B cell (primary cell): ENCODE measurements around the gene SHOX. TPM values are rescaled to one million over a fixed set of nuclear protein-coding genes. Genes with fewer than 3 reads are reported as not detected.
A peak's percentile ranks its signal among the peaks of the same experiment; 100 is the strongest.

Source experiments
- ATAC-seq: fragments of 200-7000 bp; cut with Tn5 transposase; one replicate; pipeline ENCODE4 v1.10.0; 2021; ENCODE audit warnings: low read depth, mild to moderate bottlenecking, moderate number of reproducible peaks, moderate library complexity
- CTCF ChIA-PET: fragments of 350-600 bp; sonication (Branson Sonifier 250); formaldehyde crosslinking; loops from one replicate; lab custom pipeline; 2021; ENCODE audit warnings: antibody characterized with exemption, inconsistent platforms; lab: Charles Lee
- POLR2A ChIA-PET: fragments of 350-600 bp; sonication (Branson Sonifier 250); formaldehyde crosslinking; loops from one replicate; lab custom pipeline; 2021; ENCODE audit warnings: antibody characterized with exemption; lab: Charles Lee
- DNase-seq: peaks from one replicate; pipeline ENCODE4 v3.0.0; 2013
- H2AFZ ChIP-seq: 2 replicates; pipeline ENCODE4 v1.6.1; 2012; ENCODE audit warnings: mild to moderate bottlenecking, low read depth, low read length; ENCODE audit not compliant: insufficient read depth, poor library complexity, severe bottlenecking
- H3K27ac ChIP-seq, 2 donors: 1 replicate in 1 of 2; 2 replicates in 1 of 2; pipeline ENCODE4 v1.5.1; 2012 to 2013; ENCODE audit warnings: low read length in 2 of 2, mild to moderate bottlenecking in 2 of 2, moderate library complexity in 1 of 2
- H3K27me3 ChIP-seq, 4 experiments: fragments of 200-600 bp in 1 of 4; sonication (generic) in 1 of 4; replicated peaks in 1 of 4; 1 replicate in 2 of 4; 2 replicates in 2 of 4; pipeline versions ENCODE4 v1.6.1 to v1.7.0; 2013 to 2016; ENCODE audit warnings: low read length in 3 of 4, mild to moderate bottlenecking in 2 of 4, mixed read lengths in 1 of 4, moderate library complexity in 1 of 4; ENCODE audit not compliant: insufficient read depth in 4 of 4, control insufficient read depth in 3 of 4; ENCODE audit errors: control extremely low read depth in 1 of 4
- H3K36me3 ChIP-seq, 2 experiments: replicated peaks in 1 of 2; 1 replicate in 1 of 2; 2 replicates in 1 of 2; pipeline versions ENCODE4 v1.6.1 to v1.7.1; 2013; ENCODE audit warnings: low read length in 1 of 2; ENCODE audit not compliant: insufficient read depth in 2 of 2, control insufficient read depth in 1 of 2; ENCODE audit errors: control extremely low read depth in 1 of 2, extremely low read depth in 1 of 2
- H3K4me1 ChIP-seq, 2 donors: fragments of 200-600 bp in 1 of 2; sonication (generic) in 1 of 2; 1 replicate in 1 of 2; 2 replicates in 1 of 2; pipeline versions ENCODE4 v1.5.1 to v1.6.1; 2013 to 2017; ENCODE audit warnings: low read length in 2 of 2; ENCODE audit not compliant: control insufficient read depth in 2 of 2, insufficient read depth in 2 of 2
- H3K4me2 ChIP-seq: replicated peaks from 2 replicates; pipeline ENCODE3; 2012; ENCODE audit warnings: mild to moderate bottlenecking, low read depth, low read length; ENCODE audit not compliant: poor library complexity, severe bottlenecking
- H3K4me3 ChIP-seq, 5 experiments: fragments of 200-600 bp in 1 of 5; sonication (generic) in 1 of 5; 1 replicate in 3 of 5; 2 replicates in 2 of 5; pipeline versions ENCODE4 v1.5.1 to v1.7.0; 2011 to 2016; ENCODE audit warnings: low read length in 4 of 5, mild to moderate bottlenecking in 4 of 5, low read depth in 2 of 5, control low read depth in 1 of 5, moderate library complexity in 1 of 5; ENCODE audit not compliant: insufficient read depth in 1 of 5; ENCODE audit errors: control extremely low read depth in 1 of 5, extremely low read depth in 1 of 5
- H3K79me2 ChIP-seq: fragments of 200-600 bp; sonication (generic); one replicate; pipeline ENCODE4 v1.6.0; 2016; ENCODE audit warnings: low read length; ENCODE audit not compliant: control insufficient read depth, insufficient read depth
- H3K9ac ChIP-seq: fragments of 200-600 bp; sonication (generic); 2 replicates; pipeline ENCODE4 v1.6.1; 2017; ENCODE audit warnings: mild to moderate bottlenecking, low read length, moderate library complexity
- H3K9me3 ChIP-seq, 3 donors: one replicate each; pipeline versions ENCODE4 v1.6.1 to v1.7.1; 2013; ENCODE audit warnings: low read length in 2 of 3; ENCODE audit not compliant: control insufficient read depth in 2 of 3, insufficient read depth in 1 of 3; ENCODE audit errors: control extremely low read depth in 1 of 3
- H4K20me1 ChIP-seq: 2 replicates; pipeline ENCODE4 v1.6.0; 2012; ENCODE audit warnings: mild to moderate bottlenecking, low read length; ENCODE audit not compliant: insufficient read depth, control insufficient read depth, poor library complexity, severe bottlenecking
- H3K27ac Mint-ChIP-seq: one replicate; pipeline ENCODE4 v1.8.0; 2021; ENCODE audit warnings: mixed read lengths
- H3K27me3 Mint-ChIP-seq: one replicate; pipeline ENCODE4 v1.8.0; 2021; ENCODE audit warnings: mixed read lengths
- H3K4me1 Mint-ChIP-seq: one replicate; pipeline ENCODE4 v1.8.0; 2021; ENCODE audit warnings: mixed read lengths
- H3K4me3 Mint-ChIP-seq: one replicate; pipeline ENCODE4 v1.8.0; 2021; ENCODE audit warnings: mixed read lengths
- H3K9me3 Mint-ChIP-seq: one replicate; pipeline ENCODE4 v1.8.0; 2022; ENCODE audit warnings: mixed read lengths; ENCODE audit not compliant: insufficient read depth
- CTCF ChIP-seq: fragments of 200-600 bp; IDR thresholded peaks from one replicate; pipeline ENCODE4 v1.8.0; 2022; ENCODE audit warnings: antibody characterized with exemption, mild to moderate bottlenecking
- EZH2 ChIP-seq: IDR thresholded peaks from 2 replicates; pipeline ENCODE4 v1.6.1; 2012; ENCODE audit warnings: borderline replicate concordance, low read depth, mild to moderate bottlenecking, moderate library complexity, low read length; ENCODE audit not compliant: insufficient read depth, poor library complexity, severe bottlenecking
- WGBS: methylation state at CpG from one replicate; pipeline ENCODE4 v1.1.5; 2013; ENCODE audit warnings: missing lambda C conversion rate; ENCODE audit not compliant: insufficient coverage; 5-methylcytosine and 5-hydroxymethylcytosine counted together
- intact Hi-C: fragments of 100-400 bp; cut with micrococcal nuclease; formaldehyde crosslinking; loops from one replicate; pipeline ENCODE4 v1.10.0; 2022
- polyA plus RNA-seq: library from polyadenylated mRNA; depleted of rRNA; stranded (reverse); fragments of >200 nt; gene quantifications from 2 replicates; pipeline ENCODE4 v1.2.3, GENCODE V29; 2012
- total RNA-seq, 2 donors: library from RNA; stranded (reverse); fragments of 120-200 nt in 1 of 2; gene quantifications; 1 replicate in 1 of 2; 2 replicates in 1 of 2; pipeline versions ENCODE4 v1.2.3 to v1.2.4, GENCODE V29; 2013 to 2022

SHOX gene
- total and polyA plus RNA-seq, 2 donors (not counting 1 experiment from before 2014, with no cell fraction given) = not detected

DNA sequence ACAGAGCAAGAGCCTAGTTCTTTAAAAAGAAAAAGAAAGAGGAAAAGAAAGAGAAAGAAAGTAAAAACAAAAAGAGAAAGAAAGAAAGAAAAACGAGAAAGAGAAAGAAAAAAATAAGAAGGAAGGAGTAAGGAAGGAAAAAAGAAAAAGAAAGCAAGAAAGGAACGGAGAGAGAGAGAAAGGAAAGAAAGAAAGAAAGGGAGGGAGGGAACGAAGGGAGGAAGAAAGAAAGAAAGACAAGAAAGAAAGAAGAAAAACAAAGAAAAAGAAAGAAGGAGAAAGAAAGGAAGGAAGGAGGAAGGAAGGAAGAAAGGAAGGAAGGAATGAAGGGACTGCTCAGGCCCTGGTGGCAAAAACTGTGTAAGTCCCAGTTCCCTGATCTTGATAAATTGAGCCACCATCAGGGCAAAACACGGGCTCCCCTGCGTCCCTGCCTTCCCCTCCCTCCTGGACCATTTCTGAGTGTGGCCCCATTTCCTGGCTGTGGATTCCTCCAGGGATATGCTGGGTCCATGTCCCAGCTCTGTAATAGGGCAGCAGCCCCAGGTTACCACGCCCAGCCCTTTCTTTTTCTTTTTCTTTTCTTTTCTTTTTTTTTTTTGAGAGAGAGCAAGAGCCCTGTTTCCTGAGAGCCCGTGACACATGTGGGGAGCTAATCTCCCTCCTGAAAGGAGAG lies 44.8 kb downstream of the SHOX start:
- no peaks in the 10 kb centered on the region for H3K36me3 ChIP-seq
- CTCF ChIA-PET = no interaction called here
- H3K27ac ChIP-seq = no peak overlapping the region
- intact Hi-C loops = no loop called here
- no peak for ATAC-seq
- no peaks in the 10 kb centered on the region for H3K9me3 Mint-ChIP-seq
- H3K4me2 ChIP-seq = no peak overlapping the region
- peaks cover 0 to 24% (median 0%) of the 10 kb centered on the region in 3 donors for H3K9me3 ChIP-seq
- no peak overlapping the region for H3K4me3 ChIP-seq
- no peaks in the 10 kb centered on the region for H3K4me1 Mint-ChIP-seq
- H4K20me1 ChIP-seq = no peaks in the 10 kb centered on the region
- H3K9ac ChIP-seq = no peak overlapping the region
- POLR2A ChIA-PET = no interaction called here
- DNase-seq = no peak
- 55% methylated on average over 6 of the region's 7 CpGs for WGBS
- H2AFZ ChIP-seq = no peak overlapping the region
- TF ChIP-seq CTCF (peak; percentile 18), EZH2 (no peak)
- no peak overlapping the region for H3K27ac Mint-ChIP-seq
- H3K79me2 ChIP-seq = no peaks in the 10 kb centered on the region
- no peaks in the 10 kb centered on the region for H3K4me1 ChIP-seq
- H3K27me3 ChIP-seq = no peaks in the 10 kb centered on the region
- no peaks in the 10 kb centered on the region for H3K27me3 Mint-ChIP-seq
- no peak overlapping the region for H3K4me3 Mint-ChIP-seq

DNA sequence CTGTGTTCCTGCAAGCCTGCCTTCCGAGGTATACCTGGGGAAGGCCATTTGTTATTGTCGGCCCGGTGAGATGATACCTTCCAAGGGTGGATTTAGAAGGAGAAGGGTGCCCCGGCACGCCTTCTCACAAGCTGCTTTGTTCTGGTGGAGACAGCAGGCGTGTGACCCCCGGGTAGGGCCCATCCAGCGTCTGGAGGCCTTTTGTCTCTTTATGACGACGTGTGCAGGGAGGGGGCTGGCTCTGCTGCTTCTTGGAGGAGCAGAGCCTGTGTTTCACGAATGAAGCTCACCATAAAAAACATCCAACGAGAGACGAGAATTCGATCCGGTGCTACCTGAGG lies 45.3 kb downstream of the SHOX start:
- Histone ChIP-seq H3K4me2 (no peak overlapping the region), H3K27me3 (no peaks in the 10 kb centered on the region), H3K9ac (no peak overlapping the region), H3K36me3 (no peaks in the 10 kb centered on the region), H3K4me3 (no peak overlapping the region), H3K27ac (no peak overlapping the region), H3K4me1 (no peaks in the 10 kb centered on the region), H2AFZ (no peak overlapping the region), H3K9me3 (peaks cover 0 to 29% (median 0%) of the 10 kb centered on the region in 3 donors), H3K79me2 (no peaks in the 10 kb centered on the region), H4K20me1 (no peaks in the 10 kb centered on the region)
- ChIA-PET POLR2A (no interaction called here), CTCF (no interaction called here)
- H3K9me3 Mint-ChIP-seq = no peaks in the 10 kb centered on the region
- H3K4me3 Mint-ChIP-seq = no peak overlapping the region
- no peak overlapping the region for H3K27ac Mint-ChIP-seq
- 72% methylated on average over 14 of the region's 15 CpGs for WGBS
- DNase-seq = no peak
- TF ChIP-seq EZH2 = no peak
- no peak for TF ChIP-seq CTCF
- intact Hi-C loops = no loop called here
- no peaks in the 10 kb centered on the region for H3K4me1 Mint-ChIP-seq
- H3K27me3 Mint-ChIP-seq = no peaks in the 10 kb centered on the region
- ATAC-seq = no peak
